Middle frontal gyrus (tissue), 1 donor: ENCODE measurements around the gene RBKS.
"Not testable (repeated sequence)": the region's sequence is repeated elsewhere in the genome, so short reads cannot be mapped to it uniquely, and the experiment has no call there.

Source experiments
- DNase-seq: peaks from one replicate; pipeline ENCODE4 v3.0.0-alpha.2; 2015; ENCODE audit warnings: low spot score; ENCODE audit errors: extremely low spot score

RBKS gene

DNA sequence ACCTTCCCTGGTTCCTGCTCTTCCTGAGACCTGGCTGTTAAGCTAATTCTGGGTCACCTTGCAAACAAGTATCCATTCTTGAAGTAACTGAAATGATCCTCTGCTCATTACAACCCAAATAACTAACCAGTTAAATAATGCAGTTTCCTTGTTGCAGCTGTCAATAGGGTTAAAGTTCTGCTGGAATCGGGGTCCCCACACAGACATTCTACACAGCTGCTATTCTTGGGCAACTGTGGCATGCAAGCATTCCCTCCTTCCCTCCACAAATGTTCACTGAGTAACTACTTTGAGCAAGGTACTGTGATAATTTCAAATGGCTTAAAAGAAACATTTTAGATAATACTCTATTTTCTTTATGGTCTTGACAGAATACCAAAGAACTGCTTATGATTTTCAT is 17.1 kb downstream of the RBKS start:
- DNase-seq, result no peak

DNA sequence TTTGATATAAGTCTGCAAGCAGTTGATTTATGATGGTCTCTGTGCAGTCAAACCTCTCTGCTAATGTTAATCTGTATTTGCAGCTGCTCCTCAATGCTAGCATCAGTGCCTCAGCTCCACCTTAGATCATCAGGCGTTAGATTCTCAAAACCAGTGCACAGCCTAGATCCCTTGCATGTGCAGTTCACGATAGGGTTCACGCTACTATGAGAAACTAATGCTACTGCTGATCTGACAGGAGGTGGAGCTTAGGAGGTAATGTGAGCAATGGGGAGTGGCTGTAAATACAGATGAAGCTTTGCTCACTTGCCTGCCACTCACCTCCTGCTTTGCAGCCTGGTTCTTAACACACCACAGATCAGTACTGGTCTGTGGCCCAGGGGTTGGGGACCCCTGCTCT is 18.4 kb downstream of the RBKS start:
- no peak for DNase-seq

DNA sequence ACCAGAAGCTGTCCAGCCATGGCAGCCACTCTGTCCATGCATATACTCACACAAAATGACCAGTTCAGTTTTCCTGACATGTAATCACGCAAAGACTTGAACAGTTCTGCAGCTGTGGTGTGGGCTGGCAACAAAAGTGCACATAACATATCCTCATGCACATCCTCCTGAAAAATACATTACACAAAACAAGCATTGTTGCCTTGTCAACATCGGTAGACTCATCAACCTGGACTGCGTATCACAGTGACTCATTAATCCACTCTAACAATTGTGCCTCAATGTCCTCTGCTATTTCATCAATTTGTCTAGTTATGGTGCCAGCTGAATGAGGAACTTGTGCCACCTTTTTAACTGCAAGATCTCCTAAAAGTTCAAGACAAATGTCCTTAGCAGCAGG is 19.5 kb downstream of the RBKS start:
- no peak for DNase-seq

DNA sequence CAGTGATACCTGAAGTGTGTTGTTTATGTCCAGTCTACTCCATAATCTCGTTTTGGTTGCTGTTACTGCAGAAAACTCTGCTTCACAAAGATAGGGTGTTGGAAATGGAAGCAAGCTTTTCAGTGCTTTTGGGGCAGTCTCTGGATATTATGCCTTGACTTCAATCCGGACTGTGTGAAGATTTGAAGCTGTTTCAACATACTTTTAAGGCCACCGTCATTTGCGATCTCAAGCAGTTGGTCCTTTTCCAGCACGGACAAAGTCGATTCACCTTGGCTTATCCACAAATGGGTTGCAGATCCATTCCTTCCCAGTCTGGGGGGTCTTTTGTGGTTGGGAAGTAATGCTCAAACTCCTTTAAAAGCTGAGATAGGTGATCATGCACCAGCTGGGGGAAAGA is 20.4 kb downstream of the RBKS start:
- no peak for DNase-seq

DNA sequence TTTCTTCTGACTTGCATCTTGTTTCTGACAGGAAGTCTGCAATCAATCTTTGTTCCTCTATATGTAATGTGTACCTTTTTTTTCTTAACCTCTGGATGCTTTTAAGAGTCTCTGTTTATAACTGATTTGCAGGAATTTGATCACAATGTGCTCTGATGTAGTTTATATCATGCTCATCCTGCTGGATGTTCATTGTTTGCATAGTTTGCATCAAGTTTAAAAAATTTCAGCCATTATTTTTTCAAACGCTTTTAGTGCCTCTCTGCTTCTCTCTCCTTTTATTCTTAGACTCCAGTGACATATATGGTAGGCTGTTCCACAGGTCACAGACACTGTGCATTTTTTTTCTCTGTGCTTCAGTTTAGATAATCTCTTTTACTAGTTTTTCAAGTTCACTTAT is 23.9 kb downstream of the RBKS start:
- DNase-seq, result no peak

DNA sequence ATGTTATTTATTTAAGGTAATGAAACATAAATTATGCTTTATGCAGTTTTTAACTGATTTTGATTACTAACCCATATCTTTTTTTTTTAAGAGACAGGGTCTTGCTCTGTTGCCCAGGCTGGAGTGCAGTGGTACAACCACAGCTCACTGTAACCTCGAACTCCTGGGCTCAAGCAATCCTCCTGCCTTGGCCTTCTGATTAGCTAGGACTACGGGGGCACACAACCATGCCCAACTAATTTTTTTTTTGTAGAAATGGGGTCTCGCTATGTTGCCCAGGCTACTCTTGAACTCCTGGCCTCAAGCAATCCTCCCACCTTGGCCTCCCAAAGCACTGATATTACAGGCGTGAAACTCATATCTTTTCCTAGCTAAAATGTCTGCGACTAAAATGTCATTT is 26.2 kb downstream of the RBKS start:
- not testable (repeated sequence) for DNase-seq

DNA sequence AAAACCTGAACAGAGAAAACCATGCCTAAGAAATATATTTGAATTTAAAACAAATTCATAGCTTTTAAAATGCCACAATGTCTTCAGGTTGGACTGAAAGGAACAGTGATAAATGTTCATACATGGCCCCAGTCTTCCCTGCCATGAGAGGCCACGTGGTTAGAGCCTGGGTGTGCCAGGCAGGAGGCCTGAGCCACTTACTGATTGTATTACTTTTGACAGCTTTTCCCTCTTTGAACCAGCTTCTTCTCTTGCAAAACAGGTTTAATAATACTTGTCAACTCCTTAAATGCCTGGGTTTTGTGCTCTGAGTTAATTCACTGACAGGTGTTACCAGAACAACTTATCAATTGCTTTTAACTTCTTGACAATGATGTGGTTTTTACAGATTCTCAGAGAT is 27.0 kb downstream of the RBKS start:
- DNase-seq, result no peak

DNA sequence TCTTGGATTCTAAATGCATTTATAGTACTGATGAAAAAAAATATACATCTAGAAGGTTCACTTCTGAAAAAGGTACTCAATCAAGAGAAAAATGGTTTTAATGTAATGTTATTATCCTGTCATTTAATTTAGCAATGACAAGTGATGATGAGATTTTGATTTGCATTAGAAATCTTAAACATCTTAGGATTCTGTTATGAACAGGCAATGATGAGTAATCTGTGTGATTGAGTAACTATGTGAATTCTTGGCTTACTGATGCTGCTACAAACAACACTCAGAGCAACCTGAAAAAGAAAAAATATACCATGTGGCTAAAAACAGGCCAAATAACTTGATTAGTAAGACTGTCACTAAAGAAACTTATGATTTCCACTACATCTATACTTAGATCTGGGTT is 30.1 kb downstream of the RBKS start:
- no peak for DNase-seq

DNA sequence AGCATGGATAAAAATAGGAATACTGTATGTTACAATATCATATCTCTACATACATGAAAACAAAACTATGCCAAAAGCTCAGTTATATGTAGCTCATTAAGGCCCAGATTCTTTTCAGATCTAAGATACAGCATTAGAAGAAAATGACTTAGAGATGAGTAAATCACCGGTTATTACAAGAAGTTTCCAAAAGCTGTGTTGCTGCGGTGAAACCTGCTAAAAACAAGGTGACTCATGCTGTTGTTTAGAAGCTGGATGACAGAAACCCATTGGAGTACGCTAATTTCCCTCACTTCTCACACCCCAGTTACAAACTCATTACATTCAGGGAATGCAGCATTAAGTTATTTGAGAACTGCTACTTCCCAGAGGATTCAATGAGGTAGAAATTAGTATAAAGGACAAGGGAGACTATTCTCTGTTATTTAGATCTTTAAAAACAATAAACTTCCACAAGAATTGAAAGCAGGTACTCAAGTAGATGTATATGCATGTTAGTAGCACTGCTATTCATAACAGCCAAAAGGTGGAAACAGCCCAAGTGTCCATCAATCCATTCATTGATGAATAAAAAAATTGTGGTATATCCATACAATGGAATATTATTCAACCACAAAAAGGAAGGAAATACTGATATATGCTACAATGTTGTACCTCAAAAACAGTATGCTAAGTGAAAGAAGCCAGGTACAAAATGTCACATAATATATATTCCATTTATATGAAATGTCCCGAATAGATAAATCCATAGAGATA is 32.6 kb downstream of the RBKS start:
- no peak for DNase-seq

DNA sequence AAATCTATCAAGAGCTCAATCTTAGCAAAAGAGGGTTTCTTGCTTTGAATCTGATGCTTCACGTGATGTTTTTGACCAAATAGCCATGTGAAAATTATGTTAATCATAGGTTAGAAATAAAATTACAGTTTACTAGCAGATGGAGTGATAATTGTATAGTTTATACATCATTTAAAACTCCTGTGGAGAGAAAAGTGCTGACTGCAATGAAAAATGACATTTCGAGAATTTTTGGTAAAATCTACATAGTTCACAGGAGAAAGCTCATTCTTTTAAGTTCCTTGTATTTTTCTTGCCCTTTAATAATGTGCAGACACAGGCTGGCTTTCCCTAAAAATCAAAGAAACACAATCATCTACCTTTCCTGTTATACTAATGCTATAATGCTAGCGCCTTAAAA is 33.2 kb downstream of the RBKS start:
- DNase-seq, result no peak

DNA sequence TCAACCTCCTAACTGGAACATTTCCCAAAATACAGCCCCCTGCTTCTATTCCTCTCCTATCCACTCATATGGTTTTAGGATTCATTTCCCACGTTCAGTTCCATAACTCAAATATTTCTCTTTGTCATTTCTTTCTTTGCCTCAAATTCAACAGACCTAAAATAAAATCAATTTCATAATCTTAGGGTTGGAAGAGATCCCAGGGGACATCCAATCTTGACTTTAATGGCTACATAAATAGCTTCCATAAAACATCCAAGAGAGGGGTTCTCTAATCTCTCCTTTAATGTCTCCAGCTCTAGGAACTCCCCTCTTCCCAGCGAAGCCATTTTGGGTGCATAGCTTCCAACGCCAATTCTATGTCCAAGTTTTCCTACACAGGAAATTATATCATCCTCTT is 33.8 kb downstream of the RBKS start:
- no peak for DNase-seq

DNA sequence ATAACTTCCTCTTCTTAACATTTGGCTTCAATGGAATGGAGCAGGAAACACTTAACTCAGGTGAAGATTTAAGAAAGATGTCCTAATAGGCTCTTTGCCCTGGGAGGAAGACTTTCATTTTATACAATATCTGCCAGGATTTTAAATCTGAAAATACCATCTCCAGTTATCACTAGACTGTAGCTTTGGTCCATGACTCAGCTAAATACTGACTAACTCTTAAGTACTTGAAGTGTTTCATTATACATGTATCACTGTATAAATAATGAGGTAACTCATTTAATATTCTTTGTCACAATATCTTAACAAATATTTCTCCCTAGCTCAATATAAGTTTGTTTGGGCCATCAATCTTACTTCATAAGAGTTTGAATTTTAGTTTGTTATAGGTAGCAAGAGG is 34.7 kb downstream of the RBKS start:
- DNase-seq, result no peak

DNA sequence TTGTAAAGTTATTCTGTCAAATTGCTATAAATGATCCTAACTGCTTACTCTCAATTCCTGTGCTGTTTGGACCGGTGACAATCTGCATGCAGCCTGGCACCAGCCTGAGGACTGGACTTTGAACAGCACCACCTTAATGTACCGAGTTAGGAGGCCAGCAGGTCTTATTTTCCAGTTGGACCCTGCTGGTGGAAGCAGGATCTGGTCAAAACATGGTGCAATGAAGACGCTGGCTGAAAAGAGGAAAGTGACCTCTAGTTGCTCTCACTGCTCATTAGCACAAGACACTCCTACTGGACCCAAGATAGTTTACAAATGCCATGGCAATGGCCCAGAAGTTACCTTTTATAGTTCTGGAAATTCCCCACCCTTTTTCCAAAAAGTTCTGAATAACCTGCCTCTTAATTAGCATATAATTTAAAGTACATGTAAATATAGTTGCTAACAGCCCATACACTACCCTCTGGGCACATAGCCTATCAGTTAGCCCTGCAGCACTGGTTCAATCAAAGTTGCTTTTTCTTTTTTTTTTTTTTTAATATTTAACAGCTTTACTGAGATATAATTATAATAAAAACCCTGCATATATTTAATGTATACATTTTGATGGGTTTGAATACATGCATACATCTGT is 35.8 kb downstream of the RBKS start:
- no peak for DNase-seq

DNA sequence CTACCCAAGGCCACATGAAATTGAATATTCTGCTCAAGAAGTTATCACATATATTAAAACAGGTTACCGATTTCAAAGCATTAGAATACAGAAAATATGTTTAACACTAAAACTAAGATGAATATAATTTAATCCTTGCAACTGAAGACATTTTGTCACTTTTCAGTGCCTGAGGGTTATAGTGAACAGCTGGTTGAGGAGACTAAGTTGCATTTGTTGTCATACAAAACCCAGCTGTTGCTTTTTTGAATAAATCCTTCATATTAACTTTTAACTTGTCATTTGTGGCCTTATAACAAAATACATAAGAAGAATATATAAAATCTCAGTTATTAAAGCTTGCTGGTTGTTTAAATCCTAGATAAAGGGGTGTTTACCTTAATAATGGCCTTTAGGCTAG is 37.5 kb downstream of the RBKS start:
- DNase-seq, result no peak

DNA sequence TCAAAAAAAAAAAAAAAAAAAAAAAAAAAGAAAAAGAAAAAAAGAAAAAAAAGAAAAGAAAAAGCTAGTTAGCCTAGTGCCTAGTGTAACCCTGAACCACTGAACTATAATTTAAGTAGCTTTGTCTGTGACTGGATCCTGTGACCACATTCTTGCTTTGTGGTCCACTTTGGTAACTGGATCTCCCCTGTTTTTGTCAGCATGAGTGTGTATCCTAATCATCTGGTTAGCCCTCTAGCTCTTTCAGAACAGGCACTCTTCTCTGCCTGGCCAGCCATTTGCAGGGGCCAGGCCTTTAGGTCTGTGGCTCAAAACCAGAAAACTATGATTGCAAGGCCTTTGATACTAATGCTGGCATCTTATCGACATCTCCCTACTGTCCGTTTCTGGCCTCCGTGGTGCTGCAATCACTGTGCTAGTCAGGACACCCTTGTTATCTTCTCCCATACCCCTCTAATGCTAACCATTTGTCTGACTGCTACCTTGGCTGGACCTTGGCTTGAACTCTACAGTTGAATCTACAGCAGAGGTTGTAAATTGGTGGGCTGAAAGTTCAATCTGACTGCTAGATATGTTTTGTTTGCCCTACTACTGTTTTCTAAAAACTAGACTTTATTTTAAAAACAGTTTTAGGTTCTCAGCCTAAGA is 40.5 kb downstream of the RBKS start:
- DNase-seq, result no peak

DNA sequence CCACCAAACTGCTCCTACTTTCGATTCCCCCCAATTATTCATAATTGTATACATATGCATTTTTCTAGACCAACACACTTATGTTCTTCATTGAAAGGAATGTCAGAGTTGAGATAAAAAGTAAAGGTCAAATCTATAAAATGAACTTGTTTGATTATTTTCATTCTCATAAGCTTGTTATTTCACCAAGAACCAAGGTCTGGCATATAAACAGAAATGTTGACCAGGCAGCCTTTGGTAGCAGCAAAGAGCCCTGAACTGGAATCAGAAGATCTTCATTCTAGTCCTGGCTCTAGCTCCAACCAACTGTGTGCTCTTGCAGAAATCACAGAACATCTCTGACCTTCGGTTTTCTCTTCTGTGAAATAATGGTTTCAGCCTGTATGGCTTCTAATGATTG is 42.9 kb downstream of the RBKS start:
- DNase-seq, result no peak

DNA sequence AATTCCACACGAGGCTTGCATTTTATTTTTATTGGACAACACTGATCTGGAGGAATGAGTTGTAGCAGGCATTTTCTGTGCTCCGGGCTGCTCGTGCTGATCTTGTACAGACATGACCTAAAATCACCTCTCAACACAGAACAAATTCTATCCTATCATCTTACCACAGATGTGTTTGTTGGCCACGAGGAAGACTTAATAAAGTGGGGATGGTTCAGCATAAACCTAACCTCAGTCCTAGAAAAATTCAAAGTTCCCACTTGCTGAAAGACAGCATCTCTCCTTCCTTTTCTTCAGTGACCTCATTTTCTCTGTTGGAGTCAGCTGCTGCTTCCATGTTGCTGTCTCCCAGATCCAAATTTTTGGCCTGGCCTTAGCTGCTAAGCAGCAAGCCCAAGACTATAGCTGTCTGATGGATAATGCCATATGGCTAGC is 45.3 kb downstream of the RBKS start:
- DNase-seq, result no peak

DNA sequence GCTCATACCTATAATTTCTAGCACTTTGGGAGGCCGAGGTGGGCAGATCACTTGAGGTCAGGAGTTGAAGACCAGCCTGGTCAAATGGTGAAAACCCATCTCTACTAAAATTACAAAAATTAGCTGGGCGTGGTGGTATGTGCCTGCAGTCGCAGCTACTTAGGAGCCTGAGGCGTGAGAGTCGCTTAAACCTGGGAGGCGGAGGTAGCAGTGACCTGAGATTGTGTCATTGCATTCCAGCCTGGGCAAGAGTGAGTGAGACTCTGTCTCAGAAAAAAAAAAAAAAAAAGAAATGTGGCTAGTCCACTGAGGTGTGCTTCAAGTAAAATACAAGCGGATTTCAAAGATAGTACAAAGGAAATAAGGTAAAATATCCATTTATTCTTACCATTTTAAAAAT is 46.2 kb downstream of the RBKS start:
- DNase-seq, result no peak

DNA sequence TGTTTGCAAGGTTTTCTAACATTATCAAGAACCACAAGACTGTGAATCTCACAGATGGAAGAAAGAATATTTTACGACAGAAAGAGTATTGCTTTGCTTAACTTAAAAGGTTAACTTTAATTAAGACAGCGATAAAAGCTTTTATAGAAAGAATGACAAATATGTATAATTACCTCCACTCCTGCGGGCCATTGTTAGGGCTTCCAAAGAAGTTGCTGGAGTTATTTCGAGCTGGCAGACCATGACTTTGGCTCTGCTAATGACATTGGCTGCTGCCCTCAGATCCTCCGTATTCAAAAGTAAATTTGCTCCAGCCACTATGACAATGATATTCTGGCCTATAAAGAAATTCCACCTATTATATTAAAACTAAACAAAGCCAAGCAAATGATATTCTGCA is 47.3 kb downstream of the RBKS start:
- no peak for DNase-seq

DNA sequence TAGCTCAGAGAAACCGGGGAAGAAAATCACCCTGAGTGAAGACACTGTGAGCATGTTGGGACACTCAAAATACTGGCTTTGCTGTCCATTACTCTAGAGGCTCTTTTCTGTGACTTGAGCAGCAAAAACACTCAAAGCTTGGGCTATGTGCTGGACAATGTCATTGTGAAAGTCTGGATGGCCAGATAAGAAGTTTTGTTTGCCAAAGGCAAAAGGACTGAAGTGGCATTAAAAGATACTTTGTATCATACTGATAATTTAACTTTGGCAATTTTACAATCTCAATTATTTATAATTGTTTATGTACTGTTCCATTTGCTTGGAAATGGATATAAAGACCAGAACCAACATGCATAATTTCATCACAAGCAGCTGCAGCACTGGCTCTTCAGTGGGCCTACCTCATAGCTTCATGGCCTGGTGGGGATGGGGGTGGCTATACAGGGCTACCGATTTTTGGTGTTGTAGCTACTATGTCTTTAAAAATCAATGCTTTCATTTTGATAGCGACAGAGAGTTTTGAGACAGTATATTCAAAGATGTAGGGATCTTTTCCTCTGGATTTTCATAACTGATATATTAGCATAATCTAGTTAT is 51.1 kb downstream of the RBKS start:
- DNase-seq, result no peak

DNA sequence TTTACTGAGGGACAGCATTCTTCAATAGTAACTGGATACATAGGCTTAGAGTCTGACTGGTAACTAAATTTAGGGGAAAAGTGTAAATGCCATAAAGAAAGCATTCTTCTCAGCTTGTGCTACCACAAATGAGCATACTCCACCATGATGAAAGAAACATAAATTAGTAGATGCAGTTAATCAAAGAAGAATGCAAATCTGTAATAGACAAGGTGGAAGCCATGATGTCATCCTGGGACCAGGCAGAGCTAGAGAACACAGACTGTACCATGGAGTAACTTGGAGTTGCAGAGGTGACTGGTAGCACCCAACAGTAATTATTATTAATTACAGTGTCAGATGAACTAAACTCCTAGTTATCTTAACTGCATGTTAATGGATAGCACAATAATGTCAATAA is 51.7 kb downstream of the RBKS start:
- DNase-seq, result no peak

DNA sequence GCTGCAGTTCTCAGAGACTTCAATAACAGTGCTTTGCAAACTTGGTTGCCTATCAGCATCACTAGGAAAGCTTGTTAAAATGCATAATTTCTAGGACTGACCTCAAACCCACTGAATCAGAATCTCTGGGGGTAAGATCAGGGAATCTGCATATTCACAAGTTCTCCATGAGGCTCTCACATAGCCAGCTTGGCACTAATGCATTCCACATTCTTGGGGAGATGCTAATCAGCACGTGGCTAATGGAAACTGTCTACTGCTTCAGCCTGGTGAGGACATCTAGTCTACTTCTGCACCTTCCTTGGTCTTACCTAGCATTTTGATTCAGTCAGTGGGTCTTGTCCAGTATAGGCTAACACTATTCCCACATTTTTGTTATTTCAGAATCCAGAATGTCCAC is 56.3 kb downstream of the RBKS start:
- no peak for DNase-seq
